ENCODE results near the gene ACD. TPM values are rescaled to one million over a fixed set of nuclear protein-coding genes. Genes with fewer than 3 reads are reported as not detected.

ACD gene
- total and polyA plus RNA-seq, 9 of the 15 experiments (the other 6 are each of a cell fraction or from before 2014, with no cell fraction given), result 4.2 to 47.4 (median 19.2) TPM

GRCh38 chr16:67661101-67661761, 1.2 kb upstream of the ACD start:
- intact Hi-C loops (cut with micrococcal nuclease) (no loop called here), in situ Hi-C loops (cut with MboI) (no loop called here)
- peak overlapping the region in 1 of 2 experiments; percentile 83; a peak in 2 of 4 replicates for H3K9ac ChIP-seq (ENCODE audit: insufficient read depth in 1 of 2, low read depth in 2 of 2, low read length in 2 of 2)
- DNase-seq (ENCODE audit: extremely low read depth in 1 of 4, low spot score in 3 of 4) (no peak), ATAC-seq (no peak), FAIRE-seq (no peak)
- no peaks in the 10 kb centered on the region for H3K27me3 ChIP-seq (ENCODE audit: control insufficient read depth in 2 of 2, insufficient read depth in 2 of 2, low read length in 2 of 2)
- ChIA-PET CTCF (ENCODE audit: low intra/inter-chr PET ratio) (interaction anchor here (0.6 kb wide), 1 partner anchor 98 kb away, joined by 3 read pairs; no protein-coding TSS in a partner anchor), POLR2A (interaction anchor here (0.5 to 1.4 kb wide), 5 partner anchors 10 to 240 kb away, joined by 3 to 8 read pairs (median 3); partner anchors contain the start of gene CTCF)
- WGBS (ENCODE audit: insufficient coverage, low coverage, missing lambda C conversion rate), result 61% methylated on average over 35 of the region's 39 CpGs
- H3K36me3 ChIP-seq (ENCODE audit: control insufficient read depth, insufficient read depth, low read length), result peaks cover 23% of the 10 kb centered on the region
- H3K4me2 ChIP-seq (ENCODE audit: insufficient read depth, low read length), result peak overlapping the region; percentile 99
- H4K20me1 ChIP-seq (replicated peaks; ENCODE audit: control insufficient read depth, insufficient read depth, low read length), result peaks cover 8% of the 10 kb centered on the region; the same call in 1 of the 2 replicates
- H3K9me1 ChIP-seq (ENCODE audit: control insufficient read depth, insufficient read depth, low read length), result no peaks in the 10 kb centered on the region
- H3K27ac ChIP-seq (ENCODE audit: extremely low read depth, low read depth, low read length), result no peak overlapping the region
- no peaks in the 10 kb centered on the region for H3K9me3 ChIP-seq (replicated peaks; ENCODE audit: control insufficient read depth, insufficient read depth, low read depth, low read length)
- H3K79me2 ChIP-seq (ENCODE audit: control insufficient read depth, insufficient read depth, low read length), result peaks cover 17% of the 10 kb centered on the region
- peak overlapping the region; percentile 19; the same call in 1 of the 2 replicates for H3K4me3 ChIP-seq
- no TSS peak for BruUV-seq (replicated peaks)
- peaks cover 8 to 61% of the 10 kb centered on the region in 2 experiments; a peak in 4 of 5 replicates for H3K4me1 ChIP-seq (replicated peaks in 1 of 2; ENCODE audit: control insufficient read depth in 2 of 2, insufficient read depth in 2 of 2, low read length in 2 of 2)
- peak overlapping the region; percentile 71 for H2AFZ ChIP-seq (ENCODE audit: low read depth, low read length)
- TF ChIP-seq HBP1 (CRISPR knock-in tag; IDR thresholded peaks at IDR 0.05) (no peak), MTA3 (IDR thresholded peaks at IDR 0.05; ENCODE audit: borderline replicate concordance) (no peak), PTTG1 (tag; IDR thresholded peaks at IDR 0.05; ENCODE audit: low read depth) (no peak), TAF9B (IDR thresholded peaks at IDR 0.05; ENCODE audit: partially characterized antibody) (no peak), FOXK1 (CRISPR knock-in tag; IDR thresholded peaks at IDR 0.05; ENCODE audit: borderline replicate concordance) (0 out of 2 replicates have a peak, but pooled peaks have one; percentile 41), ZKSCAN8 (CRISPR knock-in tag; IDR thresholded peaks at IDR 0.05) (no peak), ZBTB33 (CRISPR knock-in tag; IDR thresholded peaks at IDR 0.05) (peak; percentile 92), CXXC5 (CRISPR knock-in tag; IDR thresholded peaks at IDR 0.05) (no peak), ZFX (CRISPR knock-in tag; IDR thresholded peaks at IDR 0.05) (no peak), ZNF224 (CRISPR knock-in tag; IDR thresholded peaks at IDR 0.05) (no peak), XRCC4 (IDR thresholded peaks at IDR 0.05; ENCODE audit: extremely low read depth, insufficient read depth, insufficient read length) (no peak), CREM (IDR thresholded peaks at IDR 0.05; ENCODE audit: low read depth) (no peak)
- TF ChIP-seq, protein P1, sequence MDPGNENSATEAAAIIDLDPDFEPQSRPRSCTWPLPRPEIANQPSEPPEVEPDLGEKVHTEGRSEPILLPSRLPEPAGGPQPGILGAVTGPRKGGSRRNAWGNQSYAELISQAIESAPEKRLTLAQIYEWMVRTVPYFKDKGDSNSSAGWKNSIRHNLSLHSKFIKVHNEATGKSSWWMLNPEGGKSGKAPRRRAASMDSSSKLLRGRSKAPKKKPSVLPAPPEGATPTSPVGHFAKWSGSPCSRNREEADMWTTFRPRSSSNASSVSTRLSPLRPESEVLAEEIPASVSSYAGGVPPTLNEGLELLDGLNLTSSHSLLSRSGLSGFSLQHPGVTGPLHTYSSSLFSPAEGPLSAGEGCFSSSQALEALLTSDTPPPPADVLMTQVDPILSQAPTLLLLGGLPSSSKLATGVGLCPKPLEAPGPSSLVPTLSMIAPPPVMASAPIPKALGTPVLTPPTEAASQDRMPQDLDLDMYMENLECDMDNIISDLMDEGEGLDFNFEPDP (CRISPR knock-in tag; IDR thresholded peaks at IDR 0.05), result no peak
- TF ChIP-seq, protein P2, sequence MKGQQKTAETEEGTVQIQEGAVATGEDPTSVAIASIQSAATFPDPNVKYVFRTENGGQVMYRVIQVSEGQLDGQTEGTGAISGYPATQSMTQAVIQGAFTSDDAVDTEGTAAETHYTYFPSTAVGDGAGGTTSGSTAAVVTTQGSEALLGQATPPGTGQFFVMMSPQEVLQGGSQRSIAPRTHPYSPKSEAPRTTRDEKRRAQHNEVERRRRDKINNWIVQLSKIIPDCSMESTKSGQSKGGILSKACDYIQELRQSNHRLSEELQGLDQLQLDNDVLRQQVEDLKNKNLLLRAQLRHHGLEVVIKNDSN (CRISPR knock-in tag; IDR thresholded peaks at IDR 0.05), result peak; percentile 20; the same call in 1 of the 2 replicates

Data from K562 (cell line).